COLO829 (cell line): ENCODE measurements around the gene KDELR3.
A peak's percentile ranks its signal among the peaks of the same experiment; 100 is the strongest.

Experiments used
- DNase-seq: peaks from one replicate; pipeline ENCODE4 v3.0.0; 2012; ENCODE audit warnings: low spot score

The KDELR3 gene

DNA sequence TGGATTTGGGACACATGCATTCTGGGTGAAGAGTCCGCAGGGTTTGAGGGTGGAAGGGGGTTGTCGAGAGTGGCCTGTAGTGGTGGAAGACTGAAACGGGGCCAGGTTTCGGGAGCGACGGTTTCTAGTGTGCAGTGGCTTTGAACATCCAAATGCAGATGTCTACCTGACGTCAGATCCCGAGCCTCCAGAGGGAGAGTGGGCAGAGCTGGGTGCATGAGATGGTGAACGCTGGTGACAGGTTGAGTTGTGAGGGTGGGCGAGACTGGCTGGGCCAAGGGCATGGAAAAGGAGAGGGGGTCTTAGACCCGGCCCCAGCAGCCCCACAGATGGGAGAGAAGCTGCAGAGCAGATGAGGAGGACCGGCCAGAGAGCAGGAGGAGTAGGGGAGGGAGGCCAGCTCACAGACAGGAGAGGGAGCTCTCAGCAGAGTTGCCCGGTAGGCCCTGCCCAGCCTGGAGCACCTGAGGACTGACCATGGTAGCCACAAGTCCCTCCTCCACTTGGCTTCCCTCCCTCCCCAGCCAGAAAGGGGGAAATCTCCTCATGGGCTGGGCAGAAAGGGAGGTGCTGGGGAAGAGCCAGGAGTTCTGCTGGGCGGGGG is 27.0 kb upstream of the KDELR3 start:
- no peak for DNase-seq

GRCh38 chr22:38441620-38442287 is 26.1 kb upstream of the KDELR3 start:
- DNase-seq: no peak

DNA sequence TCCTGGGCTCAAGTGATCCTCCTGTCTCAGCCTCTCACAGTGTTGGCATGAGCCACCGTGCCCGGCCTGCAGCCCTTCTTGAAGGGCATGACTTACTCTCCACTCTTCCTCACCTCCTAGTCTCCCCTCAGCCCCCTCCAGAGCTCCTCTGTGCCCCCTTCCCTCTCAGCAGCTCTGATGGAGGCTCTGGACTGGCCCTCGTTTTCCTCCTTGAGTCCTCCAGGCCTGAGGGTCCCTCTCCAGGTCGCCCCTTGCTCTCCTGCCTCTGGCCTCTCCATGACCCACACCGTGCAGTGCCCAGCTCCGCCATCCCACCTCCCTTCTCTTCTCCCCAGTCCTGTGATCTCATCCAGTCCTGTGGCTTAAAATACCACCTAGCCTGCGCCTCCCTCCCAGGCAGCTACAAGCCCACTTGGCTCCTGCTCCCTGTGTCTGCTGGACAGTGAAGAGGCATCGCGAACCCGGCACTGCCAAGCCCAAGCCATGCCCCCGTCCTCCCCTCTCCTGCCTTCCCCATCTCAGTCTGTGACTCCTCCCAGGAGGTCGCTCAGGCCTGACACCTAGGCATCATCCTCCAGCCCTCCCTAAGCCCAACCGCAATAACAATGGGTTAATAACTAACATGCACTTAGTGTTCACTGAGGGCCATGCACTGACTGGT is 24.8 kb upstream of the KDELR3 start:
- no peak for DNase-seq

- no peak for DNase-seq
These were observed 24.0 kb upstream of the KDELR3 start for GRCh38 chr22:38443628-38444521.

DNA sequence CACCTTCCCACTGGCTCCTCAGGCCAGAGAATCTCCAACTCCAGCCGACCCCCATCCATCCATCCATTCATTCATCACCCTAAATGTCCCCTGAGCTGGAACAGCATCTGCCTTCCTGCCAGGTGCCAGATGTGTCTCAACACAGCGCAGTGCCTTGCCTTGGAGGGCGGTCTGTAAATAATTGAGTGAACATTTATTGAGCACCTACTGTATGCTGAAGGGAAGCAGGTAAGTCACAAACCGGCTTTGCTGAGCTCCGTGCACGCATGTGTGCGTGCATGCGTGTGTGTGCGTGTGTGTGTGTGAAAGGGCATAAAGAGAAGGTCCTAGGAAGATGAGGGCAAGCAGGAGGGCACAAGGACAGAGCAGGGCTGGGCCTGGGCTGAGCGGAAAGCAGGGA is 23.1 kb upstream of the KDELR3 start:
- DNase-seq: no peak

DNA sequence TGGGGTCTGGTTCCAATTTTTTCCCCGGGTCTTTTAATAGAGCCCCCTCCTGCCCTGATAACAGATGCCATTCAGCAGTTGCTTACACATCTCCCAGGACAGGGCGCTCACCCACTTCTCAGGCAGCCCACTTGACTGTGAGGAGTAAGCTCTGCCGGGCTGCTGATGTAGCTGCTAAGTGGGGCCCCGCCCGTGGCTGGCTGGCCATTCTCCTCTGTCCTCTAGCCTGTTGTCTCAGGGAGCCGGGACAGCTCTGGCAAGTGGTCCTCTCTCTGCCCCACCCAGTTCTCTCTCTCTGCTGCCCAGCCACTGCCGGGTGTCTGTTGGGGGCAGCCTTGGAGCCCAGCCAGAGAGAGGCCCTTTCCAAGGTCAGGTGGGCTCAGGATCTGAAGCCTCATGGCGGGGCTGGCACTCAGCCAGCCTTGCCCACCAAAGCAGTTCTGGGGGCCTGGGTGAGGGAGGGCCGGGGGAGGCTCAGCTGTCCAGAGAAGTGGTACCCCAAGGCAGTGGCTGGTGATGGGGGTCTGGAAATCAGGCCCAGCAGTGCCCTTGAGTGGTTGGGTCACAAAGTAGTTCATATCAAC is 21.8 kb upstream of the KDELR3 start:
- no peak for DNase-seq

GRCh38 chr22:38448945-38449745 is 18.8 kb upstream of the KDELR3 start:
- DNase-seq: no peak

DNA sequence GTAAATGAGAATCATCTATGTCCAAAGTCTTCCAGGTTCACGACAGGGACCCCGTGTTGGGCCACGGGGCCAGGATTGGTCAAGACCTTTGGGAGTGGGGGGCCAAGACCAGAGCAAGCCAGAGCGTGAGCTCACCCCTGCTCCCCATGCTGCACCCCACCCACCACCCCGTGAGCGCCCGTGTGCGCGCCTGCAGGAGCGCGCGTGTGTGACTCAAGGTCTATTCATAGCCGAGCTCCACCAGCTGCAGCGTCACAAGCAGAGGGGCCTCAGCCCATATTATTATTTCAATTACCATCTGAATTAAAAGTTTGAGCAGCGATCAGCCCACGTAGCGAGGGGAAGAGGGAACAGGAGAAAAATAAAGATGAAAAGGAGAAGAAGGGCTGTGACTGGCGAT is 18.1 kb upstream of the KDELR3 start:
- DNase-seq: no peak

GRCh38 chr22:38450234-38450797 is 17.6 kb upstream of the KDELR3 start:
- DNase-seq: no peak

DNA sequence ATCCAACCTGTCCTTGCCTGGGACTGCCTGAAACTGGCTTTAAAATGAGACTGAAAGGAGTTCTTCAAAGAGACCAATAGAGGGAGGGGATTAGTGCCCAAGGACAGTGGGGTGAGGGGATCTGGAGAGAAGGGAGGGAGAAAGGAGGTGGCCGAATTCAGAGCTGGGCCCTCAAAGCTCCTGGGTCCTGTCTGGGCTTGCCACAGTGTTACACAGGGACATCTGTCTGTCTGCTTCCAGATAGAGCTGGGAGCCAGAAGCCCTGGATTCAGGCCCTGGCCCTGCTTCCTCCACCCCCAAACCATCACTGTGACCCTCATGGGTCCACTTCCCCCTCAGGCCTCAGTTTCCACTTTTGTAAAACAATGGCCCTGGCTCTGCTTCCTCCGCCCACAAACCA is 16.5 kb upstream of the KDELR3 start:
- no peak for DNase-seq

DNA sequence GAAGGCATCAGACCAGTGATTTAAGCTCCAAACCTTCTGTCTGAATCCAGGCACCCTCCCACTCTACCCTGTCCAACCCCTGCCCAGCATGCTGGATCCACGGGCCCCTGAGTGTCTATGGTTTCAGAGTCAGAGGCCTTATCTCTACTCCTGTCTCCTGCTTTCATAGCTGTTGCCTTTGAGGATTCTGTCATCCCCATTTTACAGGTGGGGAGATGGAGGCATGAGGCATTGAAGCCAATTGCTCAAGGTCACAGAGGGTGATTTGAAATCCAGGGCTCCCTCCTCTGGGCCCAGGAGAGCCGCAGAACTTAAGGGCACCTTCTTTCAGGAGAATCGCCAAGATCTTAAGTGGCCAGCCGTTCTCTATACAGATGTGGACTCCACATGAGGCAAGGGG is 16.0 kb upstream of the KDELR3 start:
- DNase-seq: no peak

DNA sequence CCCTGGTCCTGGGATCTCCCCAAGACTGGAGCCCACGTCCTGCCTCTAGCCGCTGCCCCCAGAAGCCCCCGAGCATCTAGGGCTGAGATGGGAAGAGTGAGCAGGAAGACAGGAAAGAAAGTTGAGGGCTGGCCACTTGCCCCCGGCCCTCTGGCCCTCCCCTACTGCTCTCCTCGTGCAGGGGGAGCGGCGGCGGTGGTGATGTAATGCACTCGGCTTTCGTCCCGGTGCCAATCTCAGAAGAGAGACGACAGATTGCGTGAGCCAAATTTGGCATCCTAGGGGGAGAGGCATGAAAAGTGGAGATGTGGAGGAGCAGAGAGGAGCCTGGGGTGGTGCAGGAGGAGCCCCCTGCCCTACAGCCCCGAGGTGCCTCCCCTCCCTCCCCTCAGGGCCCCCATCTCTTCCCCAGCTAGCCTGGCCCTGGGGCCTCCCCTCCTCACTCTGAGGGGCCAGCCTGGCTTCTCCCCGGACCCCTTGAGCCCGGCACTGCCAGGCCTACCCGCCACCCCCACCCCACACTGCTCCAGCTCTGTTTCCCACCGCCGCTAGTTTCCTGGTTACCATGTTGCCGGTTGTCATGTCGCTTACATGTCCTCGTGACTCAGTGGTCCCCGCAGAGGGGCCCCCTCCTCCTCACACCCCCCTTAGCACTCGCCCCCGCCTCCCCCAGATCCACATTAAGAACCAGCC is 15.4 kb upstream of the KDELR3 start:
- no peak for DNase-seq

- DNase-seq: no peak
These were observed 14.7 kb upstream of the KDELR3 start for GRCh38 chr22:38453066-38453672.

DNA sequence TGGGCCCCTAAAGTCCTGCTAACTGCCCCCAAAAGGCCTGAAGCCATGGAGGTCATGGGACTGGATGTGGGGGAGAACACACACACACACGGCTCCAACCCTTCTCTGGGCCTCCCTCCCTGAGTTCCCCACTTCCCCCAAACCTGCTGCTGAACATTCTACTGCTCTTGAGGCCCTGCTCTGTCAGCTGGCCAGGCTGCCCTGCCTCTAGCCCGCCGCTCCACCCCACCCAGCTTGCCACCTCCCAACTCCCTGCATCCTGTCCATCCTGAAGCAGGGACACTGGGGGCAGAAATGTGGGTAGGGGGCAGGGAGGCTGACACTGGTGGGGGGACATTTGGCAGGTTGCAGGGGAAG is 13.9 kb upstream of the KDELR3 start:
- no peak for DNase-seq

GRCh38 chr22:38454353-38455075 is 13.4 kb upstream of the KDELR3 start:
- no peak for DNase-seq

DNA sequence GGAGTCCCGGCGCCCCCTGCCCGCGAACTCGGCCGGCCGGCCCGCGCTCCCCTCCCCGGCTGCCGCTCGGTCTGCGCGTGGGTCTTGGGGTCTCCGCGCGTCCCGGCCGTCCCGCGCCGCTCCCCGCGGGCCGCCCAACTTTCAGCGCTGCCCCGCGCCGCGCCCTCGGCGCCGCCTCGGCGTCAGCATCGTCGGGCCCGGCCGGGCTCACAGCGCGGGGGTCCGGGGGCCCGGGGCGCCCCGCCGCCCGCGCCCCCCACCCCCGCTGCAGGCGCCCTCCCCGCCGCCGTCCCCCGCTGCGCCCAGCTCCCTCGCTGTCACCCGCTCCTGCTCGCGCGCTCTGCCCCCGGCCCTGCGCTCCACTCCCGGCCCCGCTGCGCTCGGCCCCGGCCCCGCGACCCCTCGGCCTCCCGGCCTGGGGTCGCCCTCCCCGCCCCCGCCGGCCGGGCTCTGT is 12.8 kb upstream of the KDELR3 start, which contains the start of gene KCNJ4:
Gene KCNJ4 (minus strand): TSS at position 124 of the 454 bp plus-strand sequence. CDS start 27,067 bp downstream, outside the sequence.
- no peak for DNase-seq

DNA sequence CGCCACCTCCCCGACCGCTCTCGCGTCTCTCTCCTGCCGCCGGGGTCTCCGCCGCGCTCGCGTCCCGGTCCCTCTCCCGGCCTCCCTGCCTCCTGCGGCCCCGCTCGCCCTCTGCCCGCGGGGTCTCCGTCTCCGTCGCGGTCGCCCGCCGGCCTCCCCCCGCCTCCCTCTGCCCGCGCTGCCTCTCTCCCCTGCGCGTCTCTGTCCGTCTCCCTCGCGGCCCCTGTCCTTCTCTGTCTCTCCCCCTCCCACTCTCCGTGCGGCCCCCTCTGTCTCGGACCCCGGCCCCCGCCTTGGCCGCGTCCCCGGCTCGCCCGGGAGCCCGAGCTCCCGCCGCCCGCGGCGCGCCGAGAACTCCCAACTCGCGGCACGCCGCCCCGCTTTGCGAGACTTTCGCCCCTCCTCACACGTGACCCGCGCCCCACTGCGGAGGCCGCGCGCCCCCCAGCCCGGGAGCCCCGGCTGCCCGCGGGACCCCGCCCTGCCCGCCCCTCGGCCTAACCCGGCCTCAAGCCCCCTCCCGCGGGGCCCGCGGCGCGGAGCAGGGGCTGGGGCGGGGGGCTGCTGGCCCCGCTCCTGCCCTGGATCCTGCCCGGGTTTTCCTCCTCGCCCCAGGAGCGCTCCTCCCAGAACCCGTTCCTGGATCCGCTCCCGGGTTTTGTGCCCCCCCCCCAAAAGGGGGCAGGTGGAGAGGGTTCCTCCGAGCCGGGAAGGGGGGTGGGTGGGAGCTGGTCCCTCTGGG is 12.2 kb upstream of the KDELR3 start:
- DNase-seq: peak; percentile 46

- no peak for DNase-seq
These were observed 11.5 kb upstream of the KDELR3 start for GRCh38 chr22:38456272-38456835.
